GM18867 (cell line): ENCODE results near the gene MCIDAS.
A peak's percentile ranks its signal among the peaks of the same experiment; 100 is the strongest.

ENCODE experiments used
- ATAC-seq: cut with Tn5 transposase; IDR thresholded peaks from one replicate; pipeline ENCODE4 v1.9.1; 2021; ENCODE audit warnings: mild to moderate bottlenecking, moderate library complexity; ENCODE audit not compliant: unreplicated experiment

Gene MCIDAS

GRCh38 chr5:55226934-55227663 lies at the start of gene MCIDAS:
Gene MCIDAS (minus strand): TSS chr5:55227315. CDS start chr5:55227138, 177 bp downstream.
- ATAC-seq, result peak; percentile 57

DNA sequence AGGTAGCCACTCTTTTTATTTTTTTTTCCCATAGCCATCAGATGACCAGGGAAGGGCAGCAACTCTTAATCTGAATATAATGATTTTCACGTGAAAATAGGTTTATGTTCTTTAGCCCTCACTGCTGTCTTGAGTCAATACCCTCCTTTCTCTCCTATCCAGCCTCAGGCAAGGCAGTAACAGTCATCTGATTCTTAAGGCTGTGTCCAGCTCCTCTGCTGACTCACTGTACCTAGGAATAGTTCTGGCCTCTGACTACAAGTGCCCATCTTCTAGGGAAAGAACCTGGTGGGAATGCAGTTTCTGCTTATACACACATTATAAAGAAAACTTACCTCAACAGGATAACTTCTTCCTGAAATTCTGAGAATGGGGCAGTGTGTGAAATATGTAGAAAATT lies 49.7 kb upstream of the MCIDAS start:
- ATAC-seq, result no peak

- no peak for ATAC-seq
These were observed 31.2 kb upstream of the MCIDAS start for GRCh38 chr5:55258339-55258738.

DNA sequence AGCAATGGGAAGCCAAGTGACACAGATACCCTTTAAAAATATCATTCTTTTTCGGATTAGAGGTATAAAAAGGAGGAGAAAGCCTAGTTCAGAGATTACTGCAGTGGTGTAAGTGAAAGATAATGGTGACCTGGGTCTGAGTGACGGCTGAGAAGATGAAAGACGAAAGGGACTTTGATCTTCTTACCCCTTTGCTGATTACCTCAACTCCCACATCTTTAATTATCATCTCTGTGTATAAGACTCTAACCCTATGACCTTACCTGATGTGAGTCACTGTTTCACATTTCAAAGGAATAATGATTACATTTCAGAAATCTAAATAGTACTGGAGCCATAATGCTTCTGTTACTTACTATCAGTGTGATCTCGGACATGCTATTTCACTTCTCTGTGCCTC lies 27.7 kb upstream of the MCIDAS start:
- no peak for ATAC-seq

DNA sequence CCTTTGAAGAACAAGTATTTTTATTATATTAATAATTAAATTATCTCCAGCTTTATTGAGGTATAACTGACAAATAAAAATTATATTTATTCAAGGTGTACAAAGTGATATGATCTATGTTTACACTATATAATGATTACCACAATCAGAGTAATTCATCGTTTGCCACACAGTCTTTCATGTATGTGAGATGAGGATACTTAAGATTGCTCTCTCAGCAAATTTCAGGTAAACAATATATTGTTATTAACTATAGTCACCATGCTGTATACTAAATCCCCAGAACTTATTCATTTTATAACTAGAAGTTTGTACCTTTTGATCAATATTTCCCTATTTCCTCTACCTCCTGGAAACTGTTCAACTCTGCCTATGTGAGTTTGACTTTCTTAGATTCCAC lies 22.9 kb upstream of the MCIDAS start:
- ATAC-seq, result no peak

GRCh38 chr5:55241746-55242145 lies 14.6 kb upstream of the MCIDAS start:
- ATAC-seq, result no peak

GRCh38 chr5:55236800-55237199 lies 9.7 kb upstream of the MCIDAS start:
- ATAC-seq, result no peak

DNA sequence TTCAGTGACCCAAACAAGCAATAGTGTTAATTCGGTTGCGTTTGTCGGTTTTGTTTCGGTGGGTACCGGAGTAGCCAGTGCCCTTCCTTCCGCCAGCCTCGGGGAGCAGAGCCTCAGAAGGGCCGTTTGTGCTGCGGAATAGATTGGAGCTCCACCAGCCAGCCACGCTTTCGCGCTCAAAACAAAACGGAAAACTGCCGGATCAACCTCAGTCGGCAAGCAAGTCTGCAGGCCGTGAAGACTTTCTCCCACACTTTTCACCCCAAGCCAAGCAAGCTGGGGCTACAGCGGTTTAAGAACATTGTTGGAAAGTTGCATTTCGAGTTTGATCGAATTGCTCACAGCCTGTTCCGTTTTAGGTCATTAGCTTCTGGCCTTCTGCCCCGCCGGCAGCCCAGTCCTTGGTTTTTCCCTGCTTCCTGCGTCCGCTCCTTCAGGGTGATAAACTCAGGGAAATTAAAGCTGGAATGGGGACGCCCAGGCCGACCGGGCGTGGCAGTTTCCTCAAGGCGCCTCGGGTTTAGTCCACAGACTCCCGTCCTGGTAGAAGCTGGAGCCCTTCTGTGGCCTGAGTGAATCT lies 7.1 kb upstream of the MCIDAS start:
- no peak for ATAC-seq

DNA sequence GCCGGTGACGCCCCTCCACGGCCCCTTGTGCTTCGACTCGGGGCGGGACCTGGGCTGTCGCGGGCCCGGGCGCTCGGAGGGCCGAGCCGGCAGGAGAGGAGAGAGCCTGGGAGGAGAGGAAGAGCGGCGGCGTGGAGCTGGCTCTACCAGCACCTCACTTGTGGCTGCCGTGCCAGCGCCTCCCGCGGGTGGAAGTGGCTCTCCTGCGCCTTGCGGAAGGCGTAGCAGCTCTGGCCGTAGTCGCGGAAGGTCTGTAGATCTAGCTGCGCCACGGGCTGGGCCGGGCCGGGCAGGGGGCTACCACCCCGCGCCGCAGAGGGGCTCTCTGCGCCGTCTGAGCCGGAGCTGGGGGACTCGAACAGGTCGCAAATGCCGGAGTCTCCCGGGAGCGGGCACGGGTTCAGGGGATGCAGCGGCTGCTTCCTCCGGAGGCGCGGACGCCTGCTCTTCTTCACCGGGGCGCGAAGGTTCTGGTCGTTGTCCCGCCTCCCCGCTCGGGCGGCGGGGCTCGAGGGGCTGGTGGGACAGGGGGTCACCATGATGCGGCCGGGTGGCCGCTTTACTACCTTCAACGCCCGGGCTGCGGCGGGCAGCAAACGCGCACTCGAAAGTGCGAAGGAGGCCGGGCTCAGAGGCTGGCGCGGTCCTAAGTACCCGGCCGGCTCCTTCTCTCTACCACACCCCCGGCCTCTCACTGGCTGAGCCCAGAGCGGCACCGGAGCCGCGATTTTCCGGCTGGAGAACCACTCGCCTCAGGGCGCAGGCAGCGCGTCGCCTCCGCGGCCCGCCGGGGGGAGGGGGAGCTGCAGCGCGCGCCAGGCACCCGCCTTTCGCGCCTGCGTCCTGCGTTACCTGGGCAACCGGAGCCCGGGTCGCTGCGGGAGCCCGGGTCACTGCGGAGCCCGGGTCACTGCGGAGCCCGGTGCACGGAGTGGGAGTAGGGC lies 6.1 kb upstream of the MCIDAS start, which contains the start of gene CCNO:
CCNO (minus strand) TSS at position 624 of the 944 bp plus-strand sequence; CDS start at position 539, 85 bp downstream.
- peak; percentile 66 for ATAC-seq

DNA sequence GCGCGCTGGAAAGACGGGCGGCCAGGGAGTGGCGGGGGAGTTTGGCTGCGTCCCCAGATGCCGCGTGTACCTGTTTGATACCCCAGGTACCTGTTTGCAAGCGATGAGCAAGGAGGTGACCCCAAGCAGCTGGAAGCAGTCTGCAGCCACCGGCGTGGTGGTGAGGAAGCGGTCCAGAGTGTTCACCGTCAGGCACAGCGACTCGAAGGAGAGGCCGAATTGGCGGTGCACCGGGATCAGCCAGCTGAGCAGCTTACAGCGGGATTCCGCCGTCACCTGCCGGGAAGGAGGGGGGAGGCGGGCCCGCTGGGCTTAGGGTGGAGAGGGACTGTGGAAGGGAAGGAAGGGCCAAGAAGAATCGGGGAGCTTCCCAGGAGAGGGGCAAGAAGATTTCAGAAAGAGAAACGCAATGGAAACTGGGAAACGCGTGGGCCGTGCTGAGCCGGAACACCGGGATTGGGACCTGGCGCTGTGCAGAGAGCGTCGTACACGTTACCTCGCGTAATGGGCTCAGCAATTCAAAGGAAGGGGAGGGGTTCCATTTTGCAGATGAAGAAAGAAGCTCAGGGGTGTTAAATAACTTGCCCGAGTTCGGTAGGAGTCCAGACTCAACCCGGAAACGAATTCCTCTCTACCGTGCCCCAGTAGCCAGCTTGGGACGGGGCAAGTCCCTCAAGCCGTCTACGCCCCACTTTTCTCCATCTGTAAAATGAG lies 5.3 kb upstream of the MCIDAS start:
- peak; percentile 1 for ATAC-seq

- ATAC-seq, result no peak
These were observed 4.8 kb upstream of the MCIDAS start for GRCh38 chr5:55231919-55232270.

DNA sequence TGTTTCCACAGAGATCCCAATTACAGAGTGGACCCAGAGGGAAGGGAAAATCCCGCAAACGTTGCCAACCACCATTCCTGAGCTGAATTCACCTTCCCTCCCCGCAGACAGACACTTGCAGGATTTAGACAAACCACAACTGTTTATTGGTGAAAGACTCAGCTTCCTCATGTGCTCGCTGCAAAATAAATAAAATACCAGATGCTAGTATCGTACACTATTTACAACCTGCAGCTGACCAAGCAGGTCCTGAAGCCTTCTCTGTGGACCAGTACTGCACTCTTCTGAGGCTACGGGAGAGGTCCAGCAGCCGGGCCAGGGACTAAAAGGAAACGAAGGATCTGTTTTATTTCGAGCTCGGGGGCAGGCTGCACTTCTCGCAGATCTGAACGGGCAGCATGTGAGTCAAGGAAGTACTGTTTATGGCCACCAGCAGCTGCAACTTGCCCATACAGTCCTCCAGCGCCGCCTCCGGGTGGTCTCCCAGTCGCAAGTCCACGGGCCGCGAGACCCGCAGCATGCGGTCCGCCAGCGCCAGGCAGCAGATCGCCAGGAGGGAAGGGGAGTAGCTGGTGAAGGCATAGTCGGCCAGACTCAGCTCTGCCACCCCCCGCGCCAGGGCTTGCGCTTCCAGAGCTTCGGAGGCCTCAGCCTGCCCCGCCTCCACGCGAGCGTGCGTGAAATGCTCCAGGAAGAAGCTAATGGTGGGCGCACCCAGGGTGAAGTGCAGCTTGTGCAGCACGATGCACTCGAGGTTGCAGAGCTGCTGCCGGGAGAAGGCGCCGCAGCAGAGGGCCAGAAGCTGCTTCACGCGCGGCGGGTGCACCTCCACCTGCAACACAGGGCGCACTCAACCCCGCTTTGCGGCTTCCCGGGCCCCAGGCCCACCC lies 4.2 kb upstream of the MCIDAS start:
- ATAC-seq, result no peak

GRCh38 chr5:55230086-55230629 lies 3.0 kb upstream of the MCIDAS start:
- ATAC-seq, result no peak

GRCh38 chr5:55227664-55228430 lies 732 bp upstream of the MCIDAS start:
- ATAC-seq, result no peak

DNA sequence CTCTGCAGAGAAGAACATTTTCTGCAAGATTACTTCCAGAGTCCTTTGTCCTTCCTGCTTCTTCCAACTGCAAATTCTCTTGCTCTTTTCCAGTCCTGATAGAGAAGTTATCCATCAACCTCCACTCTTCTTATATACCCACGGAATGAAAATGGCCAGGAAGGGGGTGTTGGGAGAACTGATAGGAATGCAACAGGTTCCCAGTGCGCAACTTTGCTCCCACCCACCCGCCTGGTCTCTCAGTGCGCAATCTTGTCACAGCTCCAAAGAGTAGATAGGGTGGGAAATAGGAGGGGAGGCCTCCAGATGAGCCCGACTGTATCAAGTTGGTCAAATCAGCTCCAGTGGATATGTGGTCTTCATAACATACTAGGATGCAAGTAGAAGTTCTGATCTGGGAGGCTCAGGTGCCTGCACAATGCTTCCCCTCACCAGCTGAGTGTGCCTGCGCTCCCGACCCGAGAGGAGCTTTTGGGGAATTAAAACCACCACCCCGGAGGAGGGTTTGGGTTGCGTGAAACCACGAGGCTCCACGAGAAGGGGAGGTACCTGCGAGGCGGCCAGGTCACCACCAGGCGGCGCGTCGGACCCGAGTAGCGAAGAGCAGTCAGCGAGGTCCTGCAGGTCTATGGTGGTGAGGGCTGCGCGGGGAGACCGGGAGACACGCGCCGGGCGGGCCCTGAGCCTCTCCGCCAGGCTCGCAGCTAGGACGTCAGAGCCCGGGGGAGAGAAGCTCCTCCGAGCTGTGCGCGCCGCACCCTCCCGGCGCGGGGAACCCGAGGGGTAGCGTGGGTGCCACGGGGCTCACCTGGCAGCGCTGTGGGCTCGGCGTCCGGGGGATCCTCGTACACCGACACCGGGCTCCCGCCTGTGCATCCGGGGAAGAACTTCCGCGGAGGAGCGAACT lies 835 bp downstream of the MCIDAS start:
- peak; percentile 68 for ATAC-seq

DNA sequence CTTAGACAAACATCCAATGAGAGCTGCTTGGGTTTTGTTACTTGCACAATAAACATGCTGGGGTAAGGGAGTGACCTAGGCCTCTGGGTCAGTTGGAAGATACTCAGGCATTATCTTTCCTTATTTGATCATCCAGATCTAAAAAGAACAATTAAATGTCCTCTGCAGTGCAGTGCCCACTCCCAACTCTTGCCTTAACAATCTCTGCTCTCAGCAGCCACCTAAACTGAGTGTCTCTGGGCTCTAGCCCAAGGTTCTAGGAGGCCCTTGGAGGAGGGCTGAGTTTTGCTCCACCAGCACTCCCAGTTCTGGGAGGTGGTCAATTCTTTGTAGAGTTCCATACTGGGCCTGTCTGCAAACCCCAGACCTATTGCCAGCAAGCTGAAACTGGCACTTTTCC lies 1.8 kb downstream of the MCIDAS start:
- no peak for ATAC-seq

DNA sequence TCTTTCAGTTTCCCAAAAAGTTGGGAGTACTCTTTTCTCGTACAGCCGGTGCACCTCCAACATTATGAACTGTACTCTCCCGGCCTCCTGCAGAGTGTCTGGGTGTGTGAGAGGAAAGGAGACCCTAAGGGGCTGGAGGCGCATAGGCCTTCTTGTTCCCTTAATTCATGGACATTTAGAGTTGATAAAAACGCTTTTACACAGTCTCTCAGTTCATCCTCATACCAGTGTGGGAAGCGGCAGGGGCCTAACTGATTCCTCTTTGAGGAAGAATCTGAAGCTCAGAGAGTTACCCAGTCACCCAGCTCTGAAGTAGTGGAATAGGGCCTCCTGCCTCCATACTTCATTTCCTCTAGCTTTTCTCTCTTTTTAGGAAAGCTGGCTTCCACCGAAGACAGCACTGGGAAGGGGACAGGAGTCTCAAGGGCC lies 3.3 kb downstream of the MCIDAS start:
- no peak for ATAC-seq
